Measurements from ENCODE around the gene KIF19. TPM values are rescaled to one million over a fixed set of nuclear protein-coding genes. Genes with fewer than 3 reads are reported as not detected.

The KIF19 gene
- total and polyA plus RNA-seq, 11 donors, result 0.12 to 3.0 (median 0.19) TPM; not detected in 2

DNA sequence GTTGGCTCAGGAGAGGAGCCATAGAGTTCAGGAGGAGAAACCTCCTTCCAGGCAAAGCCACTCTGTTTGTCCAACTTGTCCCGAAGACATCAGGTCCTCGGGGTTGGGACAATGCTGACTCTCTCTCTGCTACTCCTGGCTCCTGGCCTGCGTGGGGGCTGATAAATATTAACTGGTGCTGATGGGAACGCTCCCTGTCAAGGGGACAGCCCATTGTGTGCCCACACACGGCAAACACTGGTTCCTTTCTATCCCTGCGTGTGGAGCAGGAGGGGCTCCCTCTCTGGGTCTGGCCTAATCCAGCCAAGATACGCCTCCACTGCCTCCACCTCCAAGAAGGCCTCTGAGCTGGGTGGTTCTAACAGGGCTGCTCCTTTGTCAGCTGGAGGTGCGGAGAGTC, 4.4 kb downstream of the KIF19 start:
- no peak overlapping the region for H3K27ac ChIP-seq
- H3K4me1 ChIP-seq, result peaks cover 4 to 22% (median 13%) of the 10 kb centered on the region in 12 donors
- H3K36me3 ChIP-seq, result no peaks in the 10 kb centered on the region
- H3K9me3 ChIP-seq, result peaks cover 0 to 4% (median 0%) of the 10 kb centered on the region in 12 donors
- H3K27me3 ChIP-seq, result peaks cover 0 to 16% (median 0%) of the 10 kb centered on the region in 9 donors
- intact Hi-C loops (cut with DNase I), result no loop called here
- WGBS, 4 donors, result 72 to 81% (median 76%) methylated on average over 6 to 8 of the region's 8 CpGs
- H3K4me3 ChIP-seq, result no peak overlapping the region
- no peak for TF ChIP-seq POLR2A (IDR thresholded peaks at IDR 0.05)
- TF ChIP-seq, protein P1, sequence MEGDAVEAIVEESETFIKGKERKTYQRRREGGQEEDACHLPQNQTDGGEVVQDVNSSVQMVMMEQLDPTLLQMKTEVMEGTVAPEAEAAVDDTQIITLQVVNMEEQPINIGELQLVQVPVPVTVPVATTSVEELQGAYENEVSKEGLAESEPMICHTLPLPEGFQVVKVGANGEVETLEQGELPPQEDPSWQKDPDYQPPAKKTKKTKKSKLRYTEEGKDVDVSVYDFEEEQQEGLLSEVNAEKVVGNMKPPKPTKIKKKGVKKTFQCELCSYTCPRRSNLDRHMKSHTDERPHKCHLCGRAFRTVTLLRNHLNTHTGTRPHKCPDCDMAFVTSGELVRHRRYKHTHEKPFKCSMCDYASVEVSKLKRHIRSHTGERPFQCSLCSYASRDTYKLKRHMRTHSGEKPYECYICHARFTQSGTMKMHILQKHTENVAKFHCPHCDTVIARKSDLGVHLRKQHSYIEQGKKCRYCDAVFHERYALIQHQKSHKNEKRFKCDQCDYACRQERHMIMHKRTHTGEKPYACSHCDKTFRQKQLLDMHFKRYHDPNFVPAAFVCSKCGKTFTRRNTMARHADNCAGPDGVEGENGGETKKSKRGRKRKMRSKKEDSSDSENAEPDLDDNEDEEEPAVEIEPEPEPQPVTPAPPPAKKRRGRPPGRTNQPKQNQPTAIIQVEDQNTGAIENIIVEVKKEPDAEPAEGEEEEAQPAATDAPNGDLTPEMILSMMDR (IDR thresholded peaks at IDR 0.05), result no peak
- ATAC-seq (no peak), DNase-seq (no peak)

GRCh38 chr17:74332017-74332650, 6.1 kb downstream of the KIF19 start:
- 64 to 77% (median 73%) methylated on average over 7 of the region's 7 CpGs for WGBS, 4 donors
- no peak overlapping the region for H3K4me3 ChIP-seq
- ATAC-seq (no peak), DNase-seq (no peak)
- no peaks in the 10 kb centered on the region for H3K36me3 ChIP-seq
- intact Hi-C loops (cut with DNase I), result no loop called here
- H3K4me1 ChIP-seq, result peaks cover 0 to 6% (median 0%) of the 10 kb centered on the region in 12 donors
- peaks cover 0 to 5% (median 0%) of the 10 kb centered on the region in 9 donors for H3K27me3 ChIP-seq
- no peak overlapping the region for H3K27ac ChIP-seq
- TF ChIP-seq, protein P1 (IDR thresholded peaks at IDR 0.05), result no peak
- no peak for TF ChIP-seq POLR2A (IDR thresholded peaks at IDR 0.05)
- H3K9me3 ChIP-seq, result peaks cover 0 to 4% (median 0%) of the 10 kb centered on the region in 12 donors

- peaks cover 0 to 5% (median 0%) of the 10 kb centered on the region in 9 donors for H3K27me3 ChIP-seq
- ATAC-seq, result no peak
- H3K36me3 ChIP-seq, result no peaks in the 10 kb centered on the region
- intact Hi-C loops (cut with DNase I), result no loop called here
- peaks cover 0 to 4% (median 0%) of the 10 kb centered on the region in 12 donors for H3K9me3 ChIP-seq
- H3K27ac ChIP-seq, result no peak overlapping the region
- H3K4me1 ChIP-seq, result peaks cover 0 to 6% (median 0%) of the 10 kb centered on the region in 12 donors
- H3K4me3 ChIP-seq, result no peak overlapping the region
- no peak for TF ChIP-seq POLR2A (IDR thresholded peaks at IDR 0.05)
- TF ChIP-seq, protein P1 (IDR thresholded peaks at IDR 0.05), result no peak
- 43 to 56% (median 47%) methylated on average over 11 of the region's 11 CpGs for WGBS, 4 donors
- DNase-seq, result no peak
Measured at GRCh38 chr17:74332763-74333283, 6.8 kb downstream of the KIF19 start.

GRCh38 chr17:74334393-74335039, 8.5 kb downstream of the KIF19 start:
- Histone ChIP-seq H3K9me3 (peaks cover 0 to 4% (median 0%) of the 10 kb centered on the region in 12 donors), H3K4me3 (no peak overlapping the region), H3K27ac (no peak overlapping the region), H3K27me3 (peaks cover 0 to 5% (median 0%) of the 10 kb centered on the region in 9 donors), H3K4me1 (peaks cover 0 to 4% (median 0%) of the 10 kb centered on the region in 12 donors), H3K36me3 (no peaks in the 10 kb centered on the region)
- DNase-seq, result no peak
- WGBS, 4 donors, result 95 to 100% (median 96%) methylated on average over 2 of the region's 2 CpGs
- ATAC-seq, result no peak
- intact Hi-C loops (cut with DNase I), result no loop called here
- TF ChIP-seq POLR2A (IDR thresholded peaks at IDR 0.05), result no peak
- TF ChIP-seq, protein P1 (IDR thresholded peaks at IDR 0.05), result no peak

Data from heart left ventricle (tissue), 16 donors.